Stimulated activated CD4-positive, alpha-beta T cell treated with anti-CD3 and anti-CD28 coated beads, Interleukin-12 subunit alpha, Interleukin-12 subunit beta, amount 100 ng/mL, for 4 hours (primary cell): ENCODE data around the gene PLEKHG7.

Experiments
- DNase-seq: peaks from one replicate; pipeline ENCODE4 v3.0.0-alpha.2; 2020

Gene PLEKHG7

GRCh38 chr12:92814584-92814983 lies 111.8 kb downstream of the PLEKHG7 start:
- DNase-seq: no peak

DNA sequence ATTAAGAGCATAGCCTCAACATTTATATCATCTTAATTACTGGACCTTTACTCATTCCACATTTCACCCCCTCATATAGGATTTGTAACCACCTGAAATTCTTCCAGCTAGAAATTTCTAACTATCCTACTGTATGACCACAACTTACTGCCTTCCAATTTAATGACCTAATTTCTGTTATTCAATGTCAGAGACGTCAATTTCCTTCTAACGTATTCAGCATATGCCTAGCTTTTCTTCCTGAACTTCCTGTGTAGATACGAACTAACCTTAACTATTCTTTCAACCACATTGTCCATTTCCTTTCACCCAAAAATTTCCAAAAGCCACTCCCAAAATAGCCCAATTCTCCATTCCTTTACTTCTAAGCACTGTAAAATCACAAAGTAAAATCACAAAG lies 118.4 kb downstream of the PLEKHG7 start:
- DNase-seq: no peak
